NT2/D1 (cell line): Measurements from ENCODE around the gene SLC24A4.

Experiments used
- YY1 ChIP-seq: IDR thresholded peaks from 2 replicates; pipeline ENCODE4 v1.6.1; 2011; ENCODE audit not compliant: insufficient read length, insufficient read depth
- ZNF274 ChIP-seq: IDR thresholded peaks from 2 replicates; pipeline ENCODE4 v1.6.1; 2011; ENCODE audit warnings: mild to moderate bottlenecking, low read depth, low read length

DNA sequence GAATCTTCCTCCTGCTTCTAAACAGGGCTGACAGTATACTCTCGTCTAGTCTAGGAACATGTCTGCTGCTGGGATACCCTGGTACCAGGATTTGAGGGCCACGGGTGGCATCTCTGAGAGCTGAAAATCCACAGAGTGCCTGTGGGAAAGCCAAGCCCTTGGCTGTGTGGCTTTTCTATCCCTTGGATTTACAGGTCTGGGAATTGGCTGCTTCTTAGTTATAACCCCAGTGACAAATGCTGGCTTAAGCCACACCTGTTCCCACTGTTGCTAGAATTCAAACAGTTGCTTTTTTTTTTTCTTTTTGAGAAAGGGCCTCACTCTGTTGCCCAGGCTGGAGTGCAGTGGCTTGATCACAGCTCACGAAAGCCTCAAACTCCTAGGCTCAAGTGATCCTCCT, 176.3 kb downstream of the SLC24A4 start:
- TF ChIP-seq YY1 (no peak), ZNF274 (no peak)
